SU-DHL-6 (cell line): Measurements from ENCODE around the gene CHST6.

Experiments
- H2AFZ ChIP-seq: fragments of 200-600 bp; sonication (generic); 2 replicates; pipeline ENCODE4 v1.6.1; 2014; ENCODE audit warnings: low read depth, mild to moderate bottlenecking, moderate library complexity, mixed read lengths, antibody characterized with exemption, low read length; ENCODE audit not compliant: severe bottlenecking
- H3F3A ChIP-seq: fragments of 200-600 bp; shearing (Covaris generic); 2 replicates; pipeline ENCODE4 v1.6.0; 2016; ENCODE audit warnings: antibody characterized with exemption, mild to moderate bottlenecking; ENCODE audit not compliant: insufficient read depth
- H3K27ac ChIP-seq: fragments of 200-600 bp; sonication (generic); 2 replicates; pipeline ENCODE4 v1.5.1; 2016; ENCODE audit warnings: low read depth, mild to moderate bottlenecking, low read length, moderate library complexity, mixed read lengths
- H3K27me3 ChIP-seq: fragments of 200-600 bp; sonication (generic), shearing (Covaris generic); 2 replicates; pipeline ENCODE4 v1.6.0; 2014; ENCODE audit warnings: mild to moderate bottlenecking, low read length
- H3K36me3 ChIP-seq: fragments of 200-600 bp; sonication (generic); 2 replicates; pipeline ENCODE4 v1.6.1; 2014; ENCODE audit warnings: mild to moderate bottlenecking, low read length, mixed read lengths
- H3K4me2 ChIP-seq: fragments of 300-600, 200-600 bp; shearing (Covaris generic), sonication (generic); 2 replicates; pipeline ENCODE4 v1.6.0; 2014; ENCODE audit warnings: low read length, low read depth, mild to moderate bottlenecking; ENCODE audit not compliant: poor library complexity, severe bottlenecking
- H3K4me3 ChIP-seq: fragments of 200-600 bp; sonication (generic); 2 replicates; pipeline ENCODE4 v1.5.1; 2014; ENCODE audit warnings: antibody characterized with exemption, low read length, mild to moderate bottlenecking, mixed read lengths; ENCODE audit not compliant: insufficient read depth, poor library complexity, severe bottlenecking
- H3K79me2 ChIP-seq: fragments of 200-600 bp; sonication (generic); 2 replicates; pipeline ENCODE4 v1.6.1; 2014; ENCODE audit warnings: mild to moderate bottlenecking, low read length, moderate library complexity; ENCODE audit not compliant: insufficient read depth
- H3K9ac ChIP-seq: fragments of 200-600 bp; sonication (generic); 2 replicates; pipeline ENCODE4 v1.7.0; 2014; ENCODE audit warnings: mild to moderate bottlenecking, low read length
- H3K9me2 ChIP-seq: fragments of 200-600 bp; sonication (generic); replicated peaks from 2 replicates; pipeline ENCODE4 v1.6.1; 2014; ENCODE audit warnings: low read length; ENCODE audit not compliant: insufficient read depth
- H3K9me3 ChIP-seq: fragments of 200-600 bp; sonication (generic); 2 replicates; pipeline ENCODE4 v1.6.1; 2014; ENCODE audit warnings: low read length, mixed read lengths; ENCODE audit not compliant: insufficient read depth
- H4K20me1 ChIP-seq: fragments of 200-600 bp; sonication (generic); 2 replicates; pipeline ENCODE4 v1.6.1; 2014; ENCODE audit warnings: low read depth, mild to moderate bottlenecking, antibody characterized with exemption, low read length, moderate library complexity, mixed read lengths
- CTCF ChIP-seq: fragments of 200-600 bp; sonication (generic); IDR thresholded peaks from one replicate; pipeline ENCODE4 v1.5.1; 2017; ENCODE audit warnings: antibody characterized with exemption, mild to moderate bottlenecking, low read length, moderate library complexity; ENCODE audit not compliant: insufficient read depth, poor library complexity, severe bottlenecking
- EZH2phosphoT487 ChIP-seq: fragments of 200-600 bp; sonication (generic), shearing (Covaris generic); conservative IDR thresholded peaks from 2 replicates; pipeline ENCODE4 v1.6.1; 2018; ENCODE audit warnings: mild to moderate bottlenecking, antibody characterized with exemption, low read length, moderate library complexity, mixed read lengths

CHST6 gene

GRCh38 chr16:75459691-75460090 lies 35.5 kb downstream of the CHST6 start:
- Histone ChIP-seq H2AFZ (no peak overlapping the region), H3K4me3 (no peak overlapping the region), H3K27me3 (no peaks in the 10 kb centered on the region), H3K4me2 (no peak overlapping the region), H4K20me1 (no peaks in the 10 kb centered on the region; the same call in 1 of the 2 replicates), H3K27ac (no peak overlapping the region), H3K9me3 (no peaks in the 10 kb centered on the region), H3K9me2 (no peaks in the 10 kb centered on the region), H3F3A (0 out of 2 replicates have a peak, but pooled peaks cover 3% of the 10 kb centered on the region), H3K36me3 (no peaks in the 10 kb centered on the region), H3K9ac (no peak overlapping the region), H3K79me2 (peaks cover 90% of the 10 kb centered on the region)
- TF ChIP-seq CTCF (no peak), EZH2phosphoT487 (no peak)

- TF ChIP-seq EZH2phosphoT487 (no peak), CTCF (no peak)
- Histone ChIP-seq H2AFZ (no peak overlapping the region), H3K79me2 (peaks cover 94% of the 10 kb centered on the region), H4K20me1 (no peaks in the 10 kb centered on the region; the same call in 1 of the 2 replicates), H3K9me3 (no peaks in the 10 kb centered on the region), H3K27me3 (no peaks in the 10 kb centered on the region), H3K9ac (no peak overlapping the region), H3K36me3 (no peaks in the 10 kb centered on the region), H3F3A (0 out of 2 replicates have a peak, but pooled peaks cover 3% of the 10 kb centered on the region), H3K9me2 (no peaks in the 10 kb centered on the region), H3K4me3 (no peak overlapping the region), H3K4me2 (no peak overlapping the region), H3K27ac (no peak overlapping the region)
These were observed 36.8 kb downstream of the CHST6 start for GRCh38 chr16:75458439-75458838.

- Histone ChIP-seq H3K79me2 (peaks cover 95% of the 10 kb centered on the region), H3F3A (0 out of 2 replicates have a peak, but pooled peaks cover 3% of the 10 kb centered on the region)
These were observed 37.2 kb downstream of the CHST6 start for GRCh38 chr16:75458029-75458428.

More at GRCh38 chr16:75458029-75458428, 37.2 kb downstream of the CHST6 start:
- Histone ChIP-seq H3K9me3 (no peaks in the 10 kb centered on the region), H3K9ac (no peak overlapping the region), H3K36me3 (no peaks in the 10 kb centered on the region), H3K4me3 (no peak overlapping the region), H3K9me2 (no peaks in the 10 kb centered on the region), H3K4me2 (no peak overlapping the region), H3K27me3 (no peaks in the 10 kb centered on the region), H3K27ac (no peak overlapping the region), H2AFZ (no peak overlapping the region), H4K20me1 (no peaks in the 10 kb centered on the region; the same call in 1 of the 2 replicates)
- TF ChIP-seq EZH2phosphoT487 (no peak), CTCF (no peak)
